ENCODE data around the gene PRKCG. TPM values are rescaled to one million over a fixed set of nuclear protein-coding genes. Genes with fewer than 3 reads are reported as not detected.

PRKCG gene
- total and polyA plus RNA-seq, 12 donors = 0.07 TPM; not detected in 11

DNA sequence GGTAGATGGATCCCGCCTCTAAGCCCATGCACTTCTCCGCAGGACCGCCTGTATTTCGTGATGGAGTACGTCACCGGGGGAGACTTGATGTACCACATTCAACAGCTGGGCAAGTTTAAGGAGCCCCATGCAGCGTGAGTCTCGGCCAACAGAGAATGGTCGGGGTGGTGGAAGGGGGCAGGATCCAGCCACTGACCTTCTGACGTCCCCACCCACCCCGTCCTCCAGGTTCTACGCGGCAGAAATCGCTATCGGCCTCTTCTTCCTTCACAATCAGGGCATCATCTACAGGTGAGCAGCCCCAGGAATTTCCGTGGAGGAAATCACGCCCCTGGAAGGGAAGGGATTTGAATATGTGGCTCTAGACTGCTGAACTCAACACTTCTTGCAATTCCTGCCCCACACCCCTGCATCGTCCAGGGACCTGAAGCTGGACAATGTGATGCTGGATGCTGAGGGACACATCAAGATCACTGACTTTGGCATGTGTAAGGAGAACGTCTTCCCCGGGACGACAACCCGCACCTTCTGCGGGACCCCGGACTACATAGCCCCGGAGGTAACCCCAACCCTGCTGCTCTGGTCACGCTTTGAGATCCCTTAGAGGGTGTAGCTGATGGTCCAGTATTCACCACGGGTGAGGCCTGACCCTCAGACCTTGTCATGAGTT lies 18.3 kb downstream of the PRKCG start:
- Histone ChIP-seq H3K36me3 (no peaks in the 10 kb centered on the region), H3K4me1 (no peaks in the 10 kb centered on the region), H3K4me3 (no peak overlapping the region), H3K9me3 (no peaks in the 10 kb centered on the region), H3K27ac (no peak overlapping the region), H3K27me3 (peaks cover 4 to 80% (median 69%) of the 10 kb centered on the region in 7 donors)
- TF ChIP-seq, protein P1, sequence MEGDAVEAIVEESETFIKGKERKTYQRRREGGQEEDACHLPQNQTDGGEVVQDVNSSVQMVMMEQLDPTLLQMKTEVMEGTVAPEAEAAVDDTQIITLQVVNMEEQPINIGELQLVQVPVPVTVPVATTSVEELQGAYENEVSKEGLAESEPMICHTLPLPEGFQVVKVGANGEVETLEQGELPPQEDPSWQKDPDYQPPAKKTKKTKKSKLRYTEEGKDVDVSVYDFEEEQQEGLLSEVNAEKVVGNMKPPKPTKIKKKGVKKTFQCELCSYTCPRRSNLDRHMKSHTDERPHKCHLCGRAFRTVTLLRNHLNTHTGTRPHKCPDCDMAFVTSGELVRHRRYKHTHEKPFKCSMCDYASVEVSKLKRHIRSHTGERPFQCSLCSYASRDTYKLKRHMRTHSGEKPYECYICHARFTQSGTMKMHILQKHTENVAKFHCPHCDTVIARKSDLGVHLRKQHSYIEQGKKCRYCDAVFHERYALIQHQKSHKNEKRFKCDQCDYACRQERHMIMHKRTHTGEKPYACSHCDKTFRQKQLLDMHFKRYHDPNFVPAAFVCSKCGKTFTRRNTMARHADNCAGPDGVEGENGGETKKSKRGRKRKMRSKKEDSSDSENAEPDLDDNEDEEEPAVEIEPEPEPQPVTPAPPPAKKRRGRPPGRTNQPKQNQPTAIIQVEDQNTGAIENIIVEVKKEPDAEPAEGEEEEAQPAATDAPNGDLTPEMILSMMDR (IDR thresholded peaks at IDR 0.05) = no peak
- DNase-seq (no peak), ATAC-seq (no peak)
- intact Hi-C loops (cut with DNase I) = loop anchor here in 2 of 10 donors (10.0 kb wide), 1 partner anchor 56 kb away; no protein-coding TSS in a partner anchor
- 90 to 91% methylated on average over 27 of the region's 27 CpGs for WGBS, 2 donors

- TF ChIP-seq, protein P1 (IDR thresholded peaks at IDR 0.05) = no peak
- Histone ChIP-seq H3K27me3 (peaks cover 17 to 77% (median 66%) of the 10 kb centered on the region in 7 donors), H3K27ac (no peak overlapping the region), H3K4me1 (peaks cover 0 to 16% (median 7%) of the 10 kb centered on the region in 9 donors), H3K4me3 (no peak overlapping the region), H3K9me3 (no peaks in the 10 kb centered on the region), H3K36me3 (no peaks in the 10 kb centered on the region)
- WGBS, 2 donors = 43 to 48% methylated on average over 4 of the region's 4 CpGs
- ATAC-seq = peak in 1 of 8 donors; percentile 39
- intact Hi-C loops (cut with DNase I) = loop anchor here in 2 of 10 donors (10.0 kb wide), 1 partner anchor 58 kb away; no protein-coding TSS in a partner anchor
- peak in 1 of 2 donors; percentile 26 for DNase-seq
Observed at GRCh38 chr19:53903055-53903680, 21.2 kb downstream of the PRKCG start.

GRCh38 chr19:53904909-53905308 lies 22.9 kb downstream of the PRKCG start:
- ATAC-seq (no peak), DNase-seq (no peak)
- no peaks in the 10 kb centered on the region for H3K9me3 ChIP-seq
- WGBS, 2 donors = 28% methylated on average over 3 of the region's 3 CpGs
- no peak overlapping the region for H3K4me3 ChIP-seq
- TF ChIP-seq, protein P1 (IDR thresholded peaks at IDR 0.05) = no peak
- no peaks in the 10 kb centered on the region for H3K36me3 ChIP-seq
- intact Hi-C loops (cut with DNase I) = loop anchor here in 9 of 10 donors (5.0 to 10.0 kb wide), 2 partner anchors 60 to 117 kb away; no protein-coding TSS in a partner anchor
- no peak overlapping the region for H3K27ac ChIP-seq
- H3K27me3 ChIP-seq = peaks cover 23 to 83% (median 65%) of the 10 kb centered on the region in 7 donors
- H3K4me1 ChIP-seq = peaks cover 0 to 26% (median 19%) of the 10 kb centered on the region in 9 donors

DNA sequence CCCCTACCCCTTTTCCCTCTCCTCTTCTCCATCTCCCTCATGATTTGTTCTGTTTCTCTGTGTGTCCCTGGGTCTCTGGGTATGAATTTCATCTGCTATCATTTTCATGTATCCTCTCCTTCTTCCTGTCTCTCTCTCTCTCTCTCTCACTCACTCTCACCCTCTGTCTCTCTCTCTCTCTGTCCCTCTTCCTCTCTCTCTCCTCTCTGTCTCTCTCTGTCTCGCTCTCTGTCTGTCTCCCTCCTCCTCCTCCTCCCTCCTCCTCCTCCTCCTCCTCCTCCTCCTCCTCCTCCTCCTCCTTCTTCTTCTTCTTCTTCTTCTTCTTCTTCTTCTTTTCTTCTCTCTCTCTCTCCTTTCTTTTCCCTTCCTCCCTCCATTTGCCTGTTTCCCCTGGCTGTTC lies 23.8 kb downstream of the PRKCG start:
- Histone ChIP-seq H3K36me3 (no peaks in the 10 kb centered on the region), H3K27me3 (peaks cover 19 to 88% (median 67%) of the 10 kb centered on the region in 7 donors), H3K27ac (no peak overlapping the region), H3K9me3 (no peaks in the 10 kb centered on the region), H3K4me3 (no peak overlapping the region), H3K4me1 (peaks cover 0 to 26% (median 19%) of the 10 kb centered on the region in 9 donors)
- DNase-seq (no peak), ATAC-seq (no peak)
- TF ChIP-seq, protein P1 (IDR thresholded peaks at IDR 0.05) = no peak
- intact Hi-C loops (cut with DNase I) = loop anchor here (2.0 to 10.0 kb wide), 3 partner anchors 61 to 119 kb away; no protein-coding TSS in a partner anchor
- 58 to 63% methylated on average over 1 of the region's 1 CpG for WGBS, 2 donors

All from heart right ventricle (tissue), 16 donors.